Panc1 (cell line): Measurements from ENCODE around the gene ZNF862. TPM values are rescaled to one million over a fixed set of nuclear protein-coding genes. Genes with fewer than 3 reads are reported as not detected.
"Not testable (repeated sequence)": the region's sequence is repeated elsewhere in the genome, so short reads cannot be mapped to it uniquely, and the experiment has no call there.

Experiments
- ATAC-seq: fragments of 200-7000 bp; cut with Tn5 transposase; 2 replicates; pipeline ENCODE4 v1.9.1; 2020; ENCODE audit warnings: mild to moderate bottlenecking, moderate library complexity
- BruUV-seq: library from RNA; stranded (reverse); fragments of 400-500 nt; replicated peaks from 2 replicates; lab custom pipeline; 2021; lab: Mats Ljungman, UMichigan
- CTCF ChIA-PET: fragments of 300-600 bp; sonication (Branson Sonifier 250); formaldehyde crosslinking; loops from one replicate; lab custom pipeline; 2022; ENCODE audit warnings: antibody characterized with exemption; lab: Charles Lee
- POLR2A ChIA-PET: fragments of 300-600 bp; sonication (Branson Sonifier 250); formaldehyde crosslinking; loops from one replicate; lab custom pipeline; 2022; ENCODE audit warnings: antibody characterized with exemption; lab: Charles Lee
- DNase-seq: peaks from one replicate; pipeline ENCODE4 v3.0.0-alpha.2; 2010; ENCODE audit warnings: low read depth, low spot score
- H3K27ac ChIP-seq: 2 replicates; pipeline ENCODE4 v1.5.1; 2011; ENCODE audit warnings: mild to moderate bottlenecking, low read length, inconsistent platforms
- H3K27me3 ChIP-seq: fragments of 200-500 bp; sonication (Bioruptor generic); 2 replicates; pipeline ENCODE4 v1.6.0; 2014; ENCODE audit warnings: low read length, inconsistent platforms; ENCODE audit not compliant: control insufficient read depth, insufficient read depth
- H3K36me3 ChIP-seq: fragments of 200-500 bp; sonication (Bioruptor generic); 2 replicates; pipeline ENCODE4 v1.5.1; 2014; ENCODE audit warnings: inconsistent platforms, mild to moderate bottlenecking, low read length, moderate library complexity; ENCODE audit not compliant: control insufficient read depth, insufficient read depth
- H3K4me1 ChIP-seq: 2 replicates; pipeline ENCODE4 v1.5.1; 2011; ENCODE audit warnings: inconsistent platforms, mild to moderate bottlenecking, low read length, moderate library complexity; ENCODE audit not compliant: control insufficient read depth, insufficient read depth
- H3K4me3 ChIP-seq, 2 experiments: 2 replicates each; pipeline ENCODE4 v1.5.1; 2011 to 2012; ENCODE audit warnings: low read depth in 2 of 2, low read length in 2 of 2, mild to moderate bottlenecking in 2 of 2, inconsistent platforms in 1 of 2, moderate library complexity in 1 of 2
- H3K9me3 ChIP-seq: fragments of 200-500 bp; sonication (Bioruptor generic); 2 replicates; pipeline ENCODE4 v1.5.1; 2014; ENCODE audit warnings: low read depth, mild to moderate bottlenecking, inconsistent platforms, low read length, moderate library complexity; ENCODE audit not compliant: control insufficient read depth, insufficient read depth
- CTCF ChIP-seq: fragments of 450-650 bp; IDR thresholded peaks from 2 replicates; pipeline ENCODE4 v1.5.1; 2017; ENCODE audit warnings: mild to moderate bottlenecking
- POLR2AphosphoS5 ChIP-seq: IDR thresholded peaks from 2 replicates; pipeline ENCODE4 v1.6.1; 2012; ENCODE audit warnings: mild to moderate bottlenecking, low read depth, low read length, moderate library complexity
- SIN3A ChIP-seq: IDR thresholded peaks from 2 replicates; pipeline ENCODE4 v1.6.1; 2012; ENCODE audit warnings: low read depth, mild to moderate bottlenecking, low read length, moderate library complexity, borderline replicate concordance; ENCODE audit not compliant: insufficient read depth
- TCF7L2 ChIP-seq: IDR thresholded peaks from 2 replicates; pipeline ENCODE4 v1.6.1; 2011; ENCODE audit warnings: mild to moderate bottlenecking, low read depth, low read length, inconsistent platforms
- in situ Hi-C: cut with HindIII; loops from 2 replicates; pipeline ENCODE4 v1.10.0; 2016; ENCODE audit warnings: low sequenced_read_pairs, low pct_unique_long_range_greater_than_20kb
- intact Hi-C: fragments of 100-400 bp; cut with micrococcal nuclease; formaldehyde crosslinking; loops from one replicate; pipeline ENCODE4 v1.10.0; 2022; ENCODE audit not compliant: unreplicated experiment
- total RNA-seq: library from RNA; stranded (reverse); gene quantifications from one replicate; pipeline ENCODE4 v1.2.1, GENCODE V29; 2021; ENCODE audit not compliant: unreplicated experiment
- TF ChIP-seq, protein P1 (sequence below), 2 experiments: IDR thresholded peaks; 2 replicates each; pipeline ENCODE4 v1.6.1; 2011 to 2012; ENCODE audit warnings: low read depth in 2 of 2, control low read depth in 1 of 2, low read length in 1 of 2, mild to moderate bottlenecking in 1 of 2, moderate library complexity in 1 of 2; ENCODE audit not compliant: insufficient read depth in 1 of 2

Gene ZNF862
- total RNA-seq, 1 experiment from 2014 or later, result 6.8 TPM

DNA sequence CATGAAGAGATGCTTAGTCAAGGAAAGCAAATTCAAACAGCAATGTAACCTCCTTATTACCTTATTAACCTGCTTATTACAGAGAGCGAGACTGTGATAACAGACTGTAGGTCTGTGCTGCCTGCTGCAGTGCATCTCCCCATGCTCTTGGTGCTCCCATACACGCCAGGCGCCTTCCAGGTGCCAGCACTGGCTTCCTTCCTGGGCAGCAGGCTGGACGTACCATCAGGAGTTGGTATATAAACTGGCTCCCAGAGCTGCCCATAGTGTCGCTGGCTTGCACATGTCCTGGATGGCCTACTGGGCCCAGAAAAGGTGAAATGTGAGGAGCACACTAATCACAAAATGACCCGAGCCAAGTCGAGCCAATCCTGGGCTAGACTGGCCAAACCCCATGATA, 49.1 kb downstream of the ZNF862 start:
- ChIA-PET CTCF (no interaction called here), POLR2A (no interaction called here)
- in situ Hi-C loops (no loop called here), intact Hi-C loops (no loop called here)
- DNase-seq (no peak), ATAC-seq (no peak)
- H3K27ac ChIP-seq, result no peak overlapping the region
- H3K27me3 ChIP-seq, result peaks cover 6% of the 10 kb centered on the region; the same call in 1 of the 2 replicates
- TF ChIP-seq POLR2AphosphoS5 (no peak), CTCF (no peak), TCF7L2 (no peak), SIN3A (no peak)
- TF ChIP-seq, protein P1, sequence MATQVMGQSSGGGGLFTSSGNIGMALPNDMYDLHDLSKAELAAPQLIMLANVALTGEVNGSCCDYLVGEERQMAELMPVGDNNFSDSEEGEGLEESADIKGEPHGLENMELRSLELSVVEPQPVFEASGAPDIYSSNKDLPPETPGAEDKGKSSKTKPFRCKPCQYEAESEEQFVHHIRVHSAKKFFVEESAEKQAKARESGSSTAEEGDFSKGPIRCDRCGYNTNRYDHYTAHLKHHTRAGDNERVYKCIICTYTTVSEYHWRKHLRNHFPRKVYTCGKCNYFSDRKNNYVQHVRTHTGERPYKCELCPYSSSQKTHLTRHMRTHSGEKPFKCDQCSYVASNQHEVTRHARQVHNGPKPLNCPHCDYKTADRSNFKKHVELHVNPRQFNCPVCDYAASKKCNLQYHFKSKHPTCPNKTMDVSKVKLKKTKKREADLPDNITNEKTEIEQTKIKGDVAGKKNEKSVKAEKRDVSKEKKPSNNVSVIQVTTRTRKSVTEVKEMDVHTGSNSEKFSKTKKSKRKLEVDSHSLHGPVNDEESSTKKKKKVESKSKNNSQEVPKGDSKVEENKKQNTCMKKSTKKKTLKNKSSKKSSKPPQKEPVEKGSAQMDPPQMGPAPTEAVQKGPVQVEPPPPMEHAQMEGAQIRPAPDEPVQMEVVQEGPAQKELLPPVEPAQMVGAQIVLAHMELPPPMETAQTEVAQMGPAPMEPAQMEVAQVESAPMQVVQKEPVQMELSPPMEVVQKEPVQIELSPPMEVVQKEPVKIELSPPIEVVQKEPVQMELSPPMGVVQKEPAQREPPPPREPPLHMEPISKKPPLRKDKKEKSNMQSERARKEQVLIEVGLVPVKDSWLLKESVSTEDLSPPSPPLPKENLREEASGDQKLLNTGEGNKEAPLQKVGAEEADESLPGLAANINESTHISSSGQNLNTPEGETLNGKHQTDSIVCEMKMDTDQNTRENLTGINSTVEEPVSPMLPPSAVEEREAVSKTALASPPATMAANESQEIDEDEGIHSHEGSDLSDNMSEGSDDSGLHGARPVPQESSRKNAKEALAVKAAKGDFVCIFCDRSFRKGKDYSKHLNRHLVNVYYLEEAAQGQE (IDR thresholded peaks at IDR 0.05; ENCODE audit: insufficient read depth in 1 of 2, low read depth in 2 of 2, low read length in 1 of 2), result no peak
- no peaks in the 10 kb centered on the region for H3K36me3 ChIP-seq
- no peaks in the 10 kb centered on the region; the same call in 1 of the 2 replicates for H3K4me1 ChIP-seq
- no peaks in the 10 kb centered on the region for H3K9me3 ChIP-seq
- no TSS peak for BruUV-seq
- no peak overlapping the region for H3K4me3 ChIP-seq

DNA sequence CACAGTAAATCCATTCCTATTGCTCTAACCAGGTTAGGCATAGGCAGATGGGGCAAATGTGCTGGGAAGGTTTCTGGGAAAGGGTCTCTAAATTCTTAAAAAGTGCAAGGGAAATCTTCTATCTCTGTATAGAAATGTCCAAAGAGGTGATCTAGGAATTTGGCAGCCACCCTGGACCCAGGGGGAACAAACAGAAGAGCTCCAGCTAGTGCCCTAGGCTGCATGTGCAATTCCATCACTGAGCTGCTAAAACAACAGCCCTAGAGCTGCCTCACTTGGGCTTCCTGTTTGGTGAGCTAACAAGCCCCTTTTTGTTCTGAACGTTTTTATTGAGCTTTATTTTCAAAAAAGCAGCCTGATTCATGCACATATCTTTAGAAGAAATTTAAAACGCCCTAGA, 52.5 kb downstream of the ZNF862 start:
- POLR2A ChIA-PET, in situ Hi-C loops, CTCF ChIA-PET, ATAC-seq, H3K27ac ChIP-seq, H3K9me3 ChIP-seq, DNase-seq, intact Hi-C loops, H3K27me3 ChIP-seq, H3K4me1 ChIP-seq, H3K4me3 ChIP-seq, BruUV-seq, H3K36me3 ChIP-seq: not testable (repeated sequence)

- H3K4me1 ChIP-seq, ATAC-seq, H3K36me3 ChIP-seq, intact Hi-C loops, BruUV-seq, H3K9me3 ChIP-seq, H3K27ac ChIP-seq, POLR2A ChIA-PET, H3K4me3 ChIP-seq, H3K27me3 ChIP-seq, CTCF ChIA-PET, in situ Hi-C loops, DNase-seq: not testable (repeated sequence)
Observed at GRCh38 chr7:149894957-149895356, 56.8 kb downstream of the ZNF862 start.

- ATAC-seq, CTCF ChIA-PET, H3K27me3 ChIP-seq, BruUV-seq, H3K27ac ChIP-seq, H3K9me3 ChIP-seq, H3K36me3 ChIP-seq, DNase-seq, intact Hi-C loops, POLR2A ChIA-PET, H3K4me3 ChIP-seq, H3K4me1 ChIP-seq, in situ Hi-C loops: not testable (repeated sequence)
Observed at GRCh38 chr7:149907776-149908376, 69.7 kb downstream of the ZNF862 start.

DNA sequence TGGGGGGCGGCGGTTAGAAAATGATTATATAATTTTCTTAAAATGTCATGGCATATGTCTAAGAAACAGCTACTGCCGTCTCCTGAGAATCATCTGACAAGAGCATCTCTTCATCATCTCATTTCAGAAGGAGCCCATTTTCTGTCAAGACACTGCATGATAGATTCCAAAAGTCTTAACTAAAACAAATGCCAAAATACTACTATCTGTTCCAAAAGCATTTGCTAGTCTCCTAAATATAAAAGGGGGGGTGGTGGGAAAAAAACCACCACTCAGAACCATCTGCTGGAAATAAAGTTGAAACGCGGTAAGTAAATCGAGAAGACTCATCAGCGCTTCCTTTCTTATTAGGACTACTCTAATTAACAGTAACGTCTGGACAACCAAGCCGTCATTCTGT, 72.0 kb downstream of the ZNF862 start:
- H3K27ac ChIP-seq, H3K9me3 ChIP-seq, CTCF ChIA-PET, H3K4me1 ChIP-seq, DNase-seq, H3K36me3 ChIP-seq, H3K27me3 ChIP-seq, H3K4me3 ChIP-seq, intact Hi-C loops, BruUV-seq, in situ Hi-C loops, ATAC-seq, POLR2A ChIA-PET: not testable (repeated sequence)
